Adipose tissue (tissue), 3 donors: ENCODE measurements around the gene PTPRN2. TPM values are rescaled to one million over a fixed set of nuclear protein-coding genes. Genes with fewer than 3 reads are reported as not detected.
"Not testable (repeated sequence)": the region's sequence is repeated elsewhere in the genome, so short reads cannot be mapped to it uniquely, and the experiment has no call there.

Source experiments
- H3K27ac ChIP-seq: one replicate; pipeline ENCODE4 v1.5.1; 2013; ENCODE audit warnings: low read depth, low read length
- WGBS, 3 donors: extraction: QIAGEN DNeasy Blood & Tissue Kit; methylation state at CpG; one replicate each; pipeline ENCODE4 v1.1.7; 2013; 5-methylcytosine and 5-hydroxymethylcytosine counted together
- polyA plus RNA-seq, 3 donors: library from polyadenylated mRNA; stranded (reverse); fragments of 200-250 nt; gene quantifications; one replicate each; pipeline ENCODE4 v1.2.3, GENCODE V29; 2013
- donor health status: healthy with polysubstance abuse.
- donor health status: Bipolar disorder and iron deficiency.
- donor health status: healthy.

Gene PTPRN2
- polyA plus RNA-seq, 3 donors, result 3.7 to 8.0 (median 7.3) TPM

DNA sequence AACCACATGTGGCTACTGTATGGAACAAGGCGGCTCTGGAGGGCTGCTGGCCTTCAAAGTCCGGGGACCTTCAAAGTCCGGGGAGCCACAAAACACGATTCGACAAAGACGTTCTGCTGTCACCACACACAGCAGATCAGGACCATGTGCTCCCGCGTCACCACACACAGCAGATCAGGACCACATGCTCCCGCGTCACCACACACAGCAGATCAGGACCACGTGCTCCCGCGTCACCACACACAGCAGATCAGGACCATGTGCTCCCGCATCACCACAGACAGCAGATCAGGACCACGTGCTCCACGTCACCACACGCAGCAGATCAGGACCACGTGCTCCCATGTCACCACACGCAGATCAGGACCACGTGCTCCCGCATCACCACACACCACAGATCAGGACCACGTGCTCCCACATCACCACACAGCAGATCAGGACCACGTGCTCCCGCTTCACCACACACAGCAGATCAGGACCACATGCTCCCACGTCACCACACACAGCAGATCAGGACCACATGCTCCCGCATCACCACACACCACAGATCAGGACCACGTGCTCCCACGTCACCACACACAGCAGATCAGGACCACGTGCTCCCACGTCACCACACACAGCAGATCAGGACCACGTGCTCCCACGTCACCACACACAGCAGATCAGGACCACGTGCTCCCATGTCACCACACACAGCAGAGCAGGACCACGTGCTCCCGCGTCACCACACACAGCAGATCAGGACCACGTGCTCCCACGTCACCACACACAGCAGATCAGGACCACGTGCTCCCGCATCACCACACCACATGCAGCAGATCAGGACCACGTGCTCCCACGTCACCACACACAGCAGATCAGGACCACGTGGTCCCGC is 1024.9 kb downstream of the PTPRN2 start:
- WGBS, 3 donors, result 95 to 98% (median 95%) methylated on average over 38 to 42 of the region's 44 CpGs
- not testable (repeated sequence) for H3K27ac ChIP-seq

DNA sequence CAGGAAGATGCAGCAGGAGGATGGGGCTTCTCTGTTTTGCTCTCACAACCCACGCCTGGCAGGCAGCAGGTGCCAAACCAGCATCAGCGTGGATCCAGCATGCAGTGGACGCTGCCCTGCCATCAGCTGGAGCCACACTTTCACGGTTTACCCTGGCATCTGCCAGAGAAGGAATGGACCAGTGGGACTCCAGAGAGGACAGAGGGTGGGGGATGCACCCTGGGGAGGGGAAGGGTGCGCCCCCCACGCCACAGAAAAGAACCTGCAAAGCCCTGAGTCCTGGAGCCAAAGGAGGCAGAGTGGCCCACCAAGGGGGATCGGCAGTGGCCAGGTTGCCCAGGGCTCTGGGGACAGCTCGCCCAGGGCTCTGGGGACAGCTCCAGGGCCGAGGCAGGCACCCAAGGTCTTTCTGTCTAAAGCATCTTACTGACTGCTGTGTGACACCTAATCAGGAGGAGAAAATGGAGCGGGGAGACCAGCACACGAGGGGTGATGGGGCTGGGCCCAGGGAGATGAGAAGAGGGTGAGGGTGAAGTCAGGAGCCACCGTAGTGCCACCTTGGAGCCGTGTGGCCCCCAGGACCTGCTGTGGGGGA is 1025.7 kb downstream of the PTPRN2 start:
- no peak overlapping the region for H3K27ac ChIP-seq
- WGBS, 3 donors, result 93 to 96% (median 94%) methylated on average over 13 of the region's 13 CpGs

DNA sequence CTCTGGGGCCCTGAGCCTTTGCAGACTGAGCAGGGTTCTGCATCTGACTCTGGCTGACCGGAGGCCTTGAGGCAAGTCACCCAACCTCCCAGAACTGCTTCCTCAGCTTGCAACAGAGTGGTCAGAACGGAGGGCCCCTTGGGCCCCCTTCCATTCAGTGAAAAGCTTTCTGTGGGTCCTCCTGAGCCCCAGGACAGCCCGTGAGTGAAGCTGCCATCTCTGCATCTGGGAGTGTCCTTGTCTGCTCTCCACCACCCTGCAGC is 1026.2 kb downstream of the PTPRN2 start:
- no peak overlapping the region for H3K27ac ChIP-seq
- WGBS, 3 donors, result 84 to 96% (median 88%) methylated on average over 3 of the region's 3 CpGs

DNA sequence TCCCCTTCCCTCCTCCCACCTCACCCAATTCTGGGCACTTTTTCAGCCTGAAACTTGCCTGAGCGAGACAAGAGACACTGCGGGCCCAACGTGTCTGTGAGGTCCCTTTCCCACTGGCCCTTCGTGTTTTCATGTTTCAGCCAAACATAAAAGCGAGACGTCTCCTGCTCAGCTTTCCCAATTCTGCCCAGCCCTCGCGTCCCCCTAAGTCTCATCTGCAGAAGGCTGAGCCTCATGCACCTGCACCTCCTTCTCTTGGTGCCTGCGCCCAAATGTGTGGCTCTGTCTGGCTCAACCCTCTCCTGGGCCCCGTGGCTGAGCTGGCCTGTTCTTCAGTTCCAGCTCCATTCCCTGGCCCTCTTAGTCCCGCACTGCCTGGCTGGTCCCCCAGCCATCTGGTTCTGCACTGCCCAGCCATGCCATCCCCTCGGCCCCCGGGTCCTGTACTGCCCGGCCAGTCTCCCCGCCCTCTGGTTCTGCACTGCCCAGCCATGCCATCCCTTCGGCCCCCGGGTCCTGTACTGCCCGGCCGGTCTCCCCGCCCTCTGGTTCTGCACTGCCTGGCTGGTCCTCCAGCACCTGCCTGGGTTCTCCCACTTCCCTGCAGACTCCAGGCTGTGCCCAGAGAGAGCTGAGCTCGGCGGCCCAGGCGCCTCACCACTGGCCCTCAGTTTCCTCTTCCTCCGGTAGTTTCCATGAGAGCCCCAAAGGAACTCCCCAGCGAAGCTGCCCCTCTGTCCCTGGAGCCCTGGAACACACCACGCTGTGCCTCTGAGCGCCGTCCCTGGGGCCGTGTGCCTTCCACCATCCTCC is 1026.7 kb downstream of the PTPRN2 start:
- WGBS, 3 donors, result 90 to 93% (median 92%) methylated on average over 25 to 29 of the region's 29 CpGs
- no peak overlapping the region for H3K27ac ChIP-seq

DNA sequence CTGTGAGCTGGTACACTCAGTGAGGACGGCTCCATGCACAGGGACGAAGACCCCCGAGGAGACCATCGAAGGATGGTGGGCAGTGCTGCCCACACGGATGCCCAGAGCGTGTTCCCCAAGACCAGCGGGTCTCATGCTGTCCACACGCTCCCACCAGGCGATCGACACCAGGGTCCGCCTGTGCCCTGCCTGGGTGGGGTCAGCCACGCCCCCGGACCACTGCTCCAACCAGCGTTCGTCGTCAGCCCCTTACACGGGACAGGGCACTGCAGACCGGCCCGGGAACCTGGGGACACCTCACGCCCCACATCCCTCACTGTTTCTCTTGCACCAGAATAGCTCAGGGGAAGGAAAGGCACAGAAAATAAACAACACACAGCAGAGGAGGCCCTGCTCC is 1027.4 kb downstream of the PTPRN2 start:
- H3K27ac ChIP-seq, result no peak overlapping the region
- 88 to 91% (median 91%) methylated on average over 20 of the region's 20 CpGs for WGBS, 3 donors

DNA sequence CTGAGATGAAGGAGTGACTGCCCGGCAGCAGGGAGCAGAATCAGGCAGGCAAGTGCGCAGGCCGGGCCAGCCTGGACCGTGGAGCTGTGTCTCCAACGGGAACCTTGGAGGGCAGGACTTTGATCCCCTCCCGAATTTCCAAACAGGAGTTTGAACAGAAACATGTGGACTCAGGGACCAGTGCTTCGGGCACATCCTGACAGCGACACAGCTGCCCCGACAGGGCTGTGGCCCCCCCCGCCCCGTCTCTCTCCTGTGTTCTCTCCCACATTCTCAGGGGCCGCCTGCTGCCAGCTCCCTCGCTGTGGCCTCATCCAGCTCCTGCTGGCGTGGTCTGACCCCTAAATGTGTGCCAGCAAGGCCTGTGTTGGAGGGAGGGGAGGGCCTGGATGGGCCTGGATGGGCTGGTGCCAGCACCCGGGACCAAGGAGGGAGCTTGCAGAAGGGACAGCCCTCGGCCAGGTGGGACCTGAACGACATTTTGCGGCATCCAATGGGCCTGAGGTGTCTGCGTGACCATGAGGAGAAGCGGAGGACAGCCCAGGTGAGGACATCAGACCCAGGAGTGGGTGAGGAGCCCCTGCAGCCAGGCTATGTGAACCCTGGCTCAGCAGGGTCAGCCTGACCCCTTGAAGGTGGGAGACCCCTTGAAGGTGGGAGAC is 1027.9 kb downstream of the PTPRN2 start:
- WGBS, 3 donors, result 88 to 91% (median 89%) methylated on average over 20 of the region's 20 CpGs
- H3K27ac ChIP-seq, result no peak overlapping the region

DNA sequence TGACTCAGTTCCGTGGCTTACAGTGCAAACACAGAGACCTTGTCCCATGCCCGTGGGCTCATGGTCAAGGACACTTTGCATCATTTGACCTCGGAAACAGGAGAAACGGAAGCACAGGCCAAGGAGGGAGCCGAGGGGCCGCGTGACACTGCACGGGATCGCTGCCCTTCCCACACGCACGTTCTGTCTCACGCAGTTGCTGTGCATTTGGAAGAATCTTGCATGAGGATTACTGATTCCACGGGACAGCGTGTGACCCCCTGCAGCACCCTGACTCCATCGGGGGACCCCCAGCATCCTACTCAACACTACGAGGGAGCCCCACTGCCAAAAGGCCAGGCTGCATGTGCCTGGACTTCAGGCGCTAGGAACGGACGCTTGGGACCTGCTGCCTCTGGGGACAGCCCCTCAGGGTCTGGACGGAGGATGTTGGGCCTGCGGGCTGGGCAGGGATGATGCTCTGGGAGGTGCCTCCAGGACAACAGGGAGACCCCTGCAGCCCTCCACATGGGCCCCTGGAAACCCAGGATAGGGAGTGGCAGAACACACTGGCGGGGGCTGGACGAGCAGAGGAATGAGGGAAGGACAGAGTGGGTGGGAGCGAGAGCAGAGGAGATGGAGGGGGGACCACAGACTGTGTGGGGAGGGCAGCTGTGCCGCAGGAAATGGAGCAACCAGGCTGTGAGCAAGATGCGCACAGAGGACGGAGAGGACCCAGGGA is 1028.6 kb downstream of the PTPRN2 start:
- no peak overlapping the region for H3K27ac ChIP-seq
- WGBS, 3 donors, result 85 to 90% (median 85%) methylated on average over 27 of the region's 27 CpGs

DNA sequence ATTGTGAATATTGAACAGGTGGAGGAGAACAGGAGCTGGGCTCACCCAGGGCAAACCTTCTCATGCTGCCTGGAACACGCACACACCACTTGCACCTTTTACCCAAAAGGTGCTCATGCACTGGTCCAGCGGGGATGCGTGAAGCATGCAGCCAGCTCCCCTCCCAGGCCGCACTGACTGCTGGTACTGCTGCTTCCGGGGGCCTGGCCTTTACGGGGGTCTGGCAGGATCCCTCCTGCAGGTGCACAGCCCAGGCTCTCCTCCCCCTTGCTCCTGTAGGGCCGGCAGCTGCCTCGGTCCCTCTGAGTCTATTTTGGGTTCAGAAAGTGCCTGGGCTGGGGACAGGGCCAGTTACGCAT is 1029.1 kb downstream of the PTPRN2 start:
- no peak overlapping the region for H3K27ac ChIP-seq
- 72 to 86% (median 85%) methylated on average over 9 of the region's 9 CpGs for WGBS, 3 donors

DNA sequence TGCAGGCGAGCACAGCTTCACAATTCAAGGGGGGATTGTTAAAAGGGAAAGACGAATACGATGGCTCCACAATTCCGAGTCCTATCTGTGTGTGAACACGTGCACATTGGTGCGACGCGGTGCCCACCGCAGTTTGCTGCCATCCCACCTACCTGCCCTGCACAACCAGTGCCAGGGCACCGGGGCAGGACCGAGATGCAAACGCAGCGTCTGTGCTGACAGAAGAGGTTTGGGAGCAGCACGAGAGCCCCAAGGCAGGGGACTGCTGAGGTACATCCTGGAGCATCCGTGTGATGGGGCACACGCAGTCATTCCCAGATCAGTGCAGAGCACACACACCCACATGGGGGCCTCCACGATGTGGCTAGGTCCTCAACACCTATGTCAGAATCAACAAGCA is 1029.6 kb downstream of the PTPRN2 start:
- no peak overlapping the region for H3K27ac ChIP-seq
- 93 to 95% (median 94%) methylated on average over 17 of the region's 17 CpGs for WGBS, 3 donors

DNA sequence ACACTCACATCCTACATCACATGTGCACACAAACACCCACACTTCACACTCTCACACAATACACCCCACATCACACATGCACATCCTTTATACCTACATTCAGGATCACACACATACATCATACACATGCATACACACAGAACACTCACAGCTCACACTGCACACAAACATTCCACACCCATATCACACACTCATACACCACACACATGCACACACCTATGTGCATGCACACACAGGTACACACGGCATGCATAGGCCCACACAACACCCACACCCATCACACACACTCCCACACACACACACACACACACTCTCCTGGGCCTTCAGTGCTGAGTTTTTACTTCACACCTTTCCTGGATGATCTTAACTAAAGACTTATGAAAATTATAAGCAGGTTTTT is 1030.4 kb downstream of the PTPRN2 start:
- WGBS, 3 donors, result 91 to 92% (median 91%) methylated on average over 1 of the region's 1 CpG
- no peak overlapping the region for H3K27ac ChIP-seq

DNA sequence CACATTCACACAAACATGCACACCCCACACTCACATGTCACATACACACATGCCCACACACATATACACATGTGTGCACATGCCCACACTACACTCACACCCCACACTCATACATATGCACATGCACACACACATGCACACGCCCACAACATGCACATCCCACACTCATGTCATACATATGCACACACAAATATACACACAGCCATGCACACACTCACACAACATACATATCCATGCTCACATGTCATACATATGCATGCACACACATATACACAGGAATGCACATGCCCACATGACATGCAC is 1031.0 kb downstream of the PTPRN2 start:
- 87 to 100% (median 96%) methylated on average over 1 of the region's 1 CpG for WGBS, 3 donors
- H3K27ac ChIP-seq, result no peak overlapping the region

DNA sequence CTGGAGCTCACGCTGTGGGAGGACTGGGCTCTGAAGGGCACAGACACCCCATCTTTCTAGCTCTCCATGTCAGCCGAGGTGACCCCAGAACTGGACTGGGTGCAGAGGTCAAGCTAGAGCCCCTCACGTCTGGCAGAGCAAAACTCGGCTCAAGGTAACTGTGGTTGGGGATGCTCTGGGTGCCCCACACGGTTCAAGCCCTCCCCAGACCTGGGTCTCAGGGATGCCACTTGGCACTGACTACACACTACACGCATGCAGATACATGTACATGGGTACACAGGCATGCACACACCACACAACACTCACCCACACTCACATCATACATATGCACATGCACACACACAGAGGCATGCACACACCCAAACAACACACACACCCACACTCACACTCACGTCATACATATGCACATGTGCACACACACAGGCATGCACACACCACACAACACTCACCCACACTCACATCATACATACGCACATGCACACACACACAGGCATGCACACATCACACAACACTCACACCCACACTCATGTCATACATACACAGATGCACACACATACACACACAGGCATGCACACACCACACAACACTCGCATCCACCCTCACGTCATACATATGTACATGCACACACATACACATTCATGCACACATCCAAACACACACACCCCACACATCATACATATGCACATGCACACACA is 1031.5 kb downstream of the PTPRN2 start:
- 87 to 93% (median 88%) methylated on average over 10 of the region's 10 CpGs for WGBS, 3 donors
- H3K27ac ChIP-seq, result no peak overlapping the region

DNA sequence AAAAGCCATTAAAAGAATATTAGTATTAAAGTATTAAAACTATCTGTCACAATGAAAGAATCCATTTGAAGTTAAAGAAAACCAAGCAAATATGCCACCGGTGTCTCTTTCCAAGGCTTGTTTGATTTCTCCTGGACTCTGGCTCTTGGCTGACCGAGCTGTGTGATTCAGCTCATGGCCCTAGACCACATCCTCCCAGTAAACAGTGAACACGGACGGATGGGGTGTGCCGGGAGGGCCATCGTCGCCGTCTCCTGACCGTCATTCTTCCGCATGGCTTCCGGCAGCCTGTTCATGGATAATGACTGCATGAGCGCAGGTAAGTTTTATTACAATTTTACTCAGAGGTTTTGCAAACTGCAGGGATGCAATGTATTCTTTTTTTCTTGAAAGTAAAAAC is 1032.3 kb downstream of the PTPRN2 start:
- no peak overlapping the region for H3K27ac ChIP-seq
- 63 to 76% (median 71%) methylated on average over 12 of the region's 12 CpGs for WGBS, 3 donors

DNA sequence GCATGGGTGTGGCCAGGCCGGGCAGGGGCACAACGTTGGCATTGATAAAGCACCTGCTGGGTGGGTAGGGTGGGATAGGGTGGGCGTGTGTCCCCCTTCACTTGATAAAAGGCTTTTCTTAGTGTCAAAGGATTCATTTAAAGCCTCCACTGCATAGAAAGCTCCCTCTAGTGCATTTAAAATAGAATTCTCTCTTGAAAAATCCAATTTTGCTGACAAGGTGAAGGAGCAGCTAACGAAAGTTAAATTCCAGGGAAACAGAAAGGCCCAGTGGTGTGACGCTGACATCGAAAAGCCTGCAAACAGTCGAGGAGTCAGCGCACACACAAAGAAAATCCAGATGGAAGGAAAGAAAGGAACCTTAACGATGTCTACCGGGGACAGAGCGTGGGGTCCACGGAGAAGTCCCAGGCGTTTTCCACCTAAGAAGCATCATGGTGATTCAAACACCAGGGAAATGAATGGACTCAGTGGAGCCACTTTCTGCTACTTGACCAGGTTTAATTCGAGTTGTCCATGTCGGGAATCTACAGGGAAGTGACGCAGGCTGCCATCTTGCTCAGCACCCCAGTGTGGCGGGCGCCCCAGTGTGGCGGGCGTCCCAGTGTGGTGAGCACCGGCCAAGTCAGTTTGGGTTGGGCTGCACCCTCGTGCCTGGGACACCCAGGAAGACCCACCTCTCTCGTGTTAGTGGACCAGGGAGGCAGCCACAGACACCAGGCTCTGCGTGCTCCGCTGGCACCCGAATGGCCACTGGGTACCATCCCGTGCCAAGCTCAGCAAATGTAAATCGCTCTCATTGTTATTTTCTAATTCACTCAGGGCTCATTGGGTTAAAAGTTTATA is 1033.0 kb downstream of the PTPRN2 start:
- H3K27ac ChIP-seq, result no peak overlapping the region
- WGBS, 3 donors, result 93 to 95% (median 93%) methylated on average over 26 to 28 of the region's 28 CpGs

DNA sequence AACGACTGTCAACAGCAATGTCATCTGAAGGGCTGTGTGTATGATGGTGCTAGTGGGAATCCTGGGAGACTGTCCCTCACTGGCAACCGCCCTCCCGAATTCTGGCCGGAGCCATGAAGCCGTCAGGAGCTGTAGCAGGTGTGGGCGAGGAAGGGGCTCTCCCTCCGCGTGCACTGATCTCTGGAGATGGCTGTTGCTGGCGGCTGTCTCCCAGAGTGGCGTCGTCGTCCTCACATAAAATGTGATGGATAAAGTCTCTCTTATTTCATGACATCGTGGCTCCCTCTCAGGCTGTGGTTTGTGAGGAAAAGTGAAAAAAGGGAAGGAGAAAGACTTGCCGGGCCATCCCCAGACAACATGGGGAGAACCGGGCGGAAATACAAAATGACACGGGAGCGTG is 1034.4 kb downstream of the PTPRN2 start:
- no peak overlapping the region for H3K27ac ChIP-seq
- 89 to 92% (median 91%) methylated on average over 18 of the region's 18 CpGs for WGBS, 3 donors

DNA sequence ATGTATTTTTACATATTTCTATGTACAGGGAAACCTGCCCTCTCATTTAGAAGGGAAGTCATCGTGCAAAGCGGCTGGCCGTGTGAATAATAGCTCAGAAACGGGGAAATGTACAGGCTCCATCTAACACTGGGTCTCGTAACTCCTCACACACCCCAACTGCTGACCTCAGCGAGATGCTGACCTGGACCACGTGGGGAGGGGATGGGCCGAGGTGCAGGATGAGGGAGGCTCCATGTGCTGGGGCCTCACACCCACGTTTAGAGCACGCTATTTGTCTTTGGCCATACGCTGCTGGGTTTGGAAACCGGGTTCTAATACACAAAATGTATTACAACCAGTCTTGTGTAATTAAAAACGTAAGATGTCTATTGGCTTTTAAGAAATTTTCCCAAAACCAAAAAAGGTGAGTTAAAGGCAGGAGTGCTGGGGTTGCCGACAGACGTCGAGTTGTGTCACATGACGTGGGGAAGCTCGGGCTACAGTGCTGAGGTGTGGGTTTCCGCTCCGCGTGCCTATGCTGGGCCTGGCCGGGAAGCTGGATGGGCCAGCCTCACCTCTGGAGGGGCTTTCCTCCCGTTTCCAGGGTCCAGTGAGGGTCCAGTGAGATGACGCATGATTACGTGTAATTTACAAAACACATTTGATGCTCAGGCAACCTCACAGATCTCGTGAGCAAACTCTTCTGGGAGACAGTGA is 1035.2 kb downstream of the PTPRN2 start:
- 91 to 92% (median 91%) methylated on average over 26 of the region's 26 CpGs for WGBS, 3 donors
- no peak overlapping the region for H3K27ac ChIP-seq
